Panc1 (cell line): Measurements from ENCODE around the gene BUD31. TPM values are rescaled to one million over a fixed set of nuclear protein-coding genes. Genes with fewer than 3 reads are reported as not detected.
"Not testable (repeated sequence)": the region's sequence is repeated elsewhere in the genome, so short reads cannot be mapped to it uniquely, and the experiment has no call there.

Experiments
- ATAC-seq: fragments of 200-7000 bp; cut with Tn5 transposase; 2 replicates; pipeline ENCODE4 v1.9.1; 2020; ENCODE audit warnings: mild to moderate bottlenecking, moderate library complexity
- BruUV-seq: library from RNA; stranded (reverse); fragments of 400-500 nt; replicated peaks from 2 replicates; lab custom pipeline; 2021; lab: Mats Ljungman, UMichigan
- CTCF ChIA-PET: fragments of 300-600 bp; sonication (Branson Sonifier 250); formaldehyde crosslinking; loops from one replicate; lab custom pipeline; 2022; ENCODE audit warnings: antibody characterized with exemption; lab: Charles Lee
- POLR2A ChIA-PET: fragments of 300-600 bp; sonication (Branson Sonifier 250); formaldehyde crosslinking; loops from one replicate; lab custom pipeline; 2022; ENCODE audit warnings: antibody characterized with exemption; lab: Charles Lee
- DNase-seq: peaks from one replicate; pipeline ENCODE4 v3.0.0-alpha.2; 2010; ENCODE audit warnings: low read depth, low spot score
- H3K27ac ChIP-seq: 2 replicates; pipeline ENCODE4 v1.5.1; 2011; ENCODE audit warnings: mild to moderate bottlenecking, low read length, inconsistent platforms
- H3K27me3 ChIP-seq: fragments of 200-500 bp; sonication (Bioruptor generic); 2 replicates; pipeline ENCODE4 v1.6.0; 2014; ENCODE audit warnings: low read length, inconsistent platforms; ENCODE audit not compliant: control insufficient read depth, insufficient read depth
- H3K36me3 ChIP-seq: fragments of 200-500 bp; sonication (Bioruptor generic); 2 replicates; pipeline ENCODE4 v1.5.1; 2014; ENCODE audit warnings: inconsistent platforms, mild to moderate bottlenecking, low read length, moderate library complexity; ENCODE audit not compliant: control insufficient read depth, insufficient read depth
- H3K4me1 ChIP-seq: 2 replicates; pipeline ENCODE4 v1.5.1; 2011; ENCODE audit warnings: inconsistent platforms, mild to moderate bottlenecking, low read length, moderate library complexity; ENCODE audit not compliant: control insufficient read depth, insufficient read depth
- H3K4me3 ChIP-seq, 2 experiments: 2 replicates each; pipeline ENCODE4 v1.5.1; 2011 to 2012; ENCODE audit warnings: low read depth in 2 of 2, low read length in 2 of 2, mild to moderate bottlenecking in 2 of 2, inconsistent platforms in 1 of 2, moderate library complexity in 1 of 2
- H3K9me3 ChIP-seq: fragments of 200-500 bp; sonication (Bioruptor generic); 2 replicates; pipeline ENCODE4 v1.5.1; 2014; ENCODE audit warnings: low read depth, mild to moderate bottlenecking, inconsistent platforms, low read length, moderate library complexity; ENCODE audit not compliant: control insufficient read depth, insufficient read depth
- POLR2AphosphoS5 ChIP-seq: IDR thresholded peaks from 2 replicates; pipeline ENCODE4 v1.6.1; 2012; ENCODE audit warnings: mild to moderate bottlenecking, low read depth, low read length, moderate library complexity
- SIN3A ChIP-seq: IDR thresholded peaks from 2 replicates; pipeline ENCODE4 v1.6.1; 2012; ENCODE audit warnings: low read depth, mild to moderate bottlenecking, low read length, moderate library complexity, borderline replicate concordance; ENCODE audit not compliant: insufficient read depth
- TCF7L2 ChIP-seq: IDR thresholded peaks from 2 replicates; pipeline ENCODE4 v1.6.1; 2011; ENCODE audit warnings: mild to moderate bottlenecking, low read depth, low read length, inconsistent platforms
- in situ Hi-C: cut with HindIII; loops from 2 replicates; pipeline ENCODE4 v1.10.0; 2016; ENCODE audit warnings: low sequenced_read_pairs, low pct_unique_long_range_greater_than_20kb
- intact Hi-C: fragments of 100-400 bp; cut with micrococcal nuclease; formaldehyde crosslinking; loops from one replicate; pipeline ENCODE4 v1.10.0; 2022; ENCODE audit not compliant: unreplicated experiment
- total RNA-seq: library from RNA; stranded (reverse); gene quantifications from one replicate; pipeline ENCODE4 v1.2.1, GENCODE V29; 2021; ENCODE audit not compliant: unreplicated experiment
- TF ChIP-seq, protein P1 (sequence below): fragments of 450-650 bp; IDR thresholded peaks from 2 replicates; pipeline ENCODE4 v1.5.1; 2017; ENCODE audit warnings: mild to moderate bottlenecking
- TF ChIP-seq, protein P2 (sequence below), 2 experiments: IDR thresholded peaks; 2 replicates each; pipeline ENCODE4 v1.6.1; 2011 to 2012; ENCODE audit warnings: low read depth in 2 of 2, control low read depth in 1 of 2, low read length in 1 of 2, mild to moderate bottlenecking in 1 of 2, moderate library complexity in 1 of 2; ENCODE audit not compliant: insufficient read depth in 1 of 2

The BUD31 gene
- total RNA-seq, 1 experiment from 2014 or later, result 179 TPM

- peaks cover 12% of the 10 kb centered on the region for H3K4me1 ChIP-seq
- no peak overlapping the region for H3K4me3 ChIP-seq
- no peaks in the 10 kb centered on the region for H3K9me3 ChIP-seq
- POLR2A ChIA-PET, result interaction anchor here (0.6 kb wide), 1 partner anchor 31 kb away, joined by 16 read pairs; no protein-coding TSS in a partner anchor
- CTCF ChIA-PET, result no interaction called here
- DNase-seq (no peak), ATAC-seq (no peak)
- H3K27ac ChIP-seq, result no peak overlapping the region
- TF ChIP-seq, protein P1, sequence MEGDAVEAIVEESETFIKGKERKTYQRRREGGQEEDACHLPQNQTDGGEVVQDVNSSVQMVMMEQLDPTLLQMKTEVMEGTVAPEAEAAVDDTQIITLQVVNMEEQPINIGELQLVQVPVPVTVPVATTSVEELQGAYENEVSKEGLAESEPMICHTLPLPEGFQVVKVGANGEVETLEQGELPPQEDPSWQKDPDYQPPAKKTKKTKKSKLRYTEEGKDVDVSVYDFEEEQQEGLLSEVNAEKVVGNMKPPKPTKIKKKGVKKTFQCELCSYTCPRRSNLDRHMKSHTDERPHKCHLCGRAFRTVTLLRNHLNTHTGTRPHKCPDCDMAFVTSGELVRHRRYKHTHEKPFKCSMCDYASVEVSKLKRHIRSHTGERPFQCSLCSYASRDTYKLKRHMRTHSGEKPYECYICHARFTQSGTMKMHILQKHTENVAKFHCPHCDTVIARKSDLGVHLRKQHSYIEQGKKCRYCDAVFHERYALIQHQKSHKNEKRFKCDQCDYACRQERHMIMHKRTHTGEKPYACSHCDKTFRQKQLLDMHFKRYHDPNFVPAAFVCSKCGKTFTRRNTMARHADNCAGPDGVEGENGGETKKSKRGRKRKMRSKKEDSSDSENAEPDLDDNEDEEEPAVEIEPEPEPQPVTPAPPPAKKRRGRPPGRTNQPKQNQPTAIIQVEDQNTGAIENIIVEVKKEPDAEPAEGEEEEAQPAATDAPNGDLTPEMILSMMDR, result no peak
- TF ChIP-seq SIN3A (no peak), TCF7L2 (no peak), POLR2AphosphoS5 (no peak)
- intact Hi-C loops, result no loop called here
- no TSS peak for BruUV-seq
- no peaks in the 10 kb centered on the region for H3K27me3 ChIP-seq
- H3K36me3 ChIP-seq, result peaks cover 2% of the 10 kb centered on the region; the same call in 1 of the 2 replicates
- in situ Hi-C loops, result no loop called here
Measured at GRCh38 chr7:99385564-99385963, 23.2 kb upstream of the BUD31 start.

DNA sequence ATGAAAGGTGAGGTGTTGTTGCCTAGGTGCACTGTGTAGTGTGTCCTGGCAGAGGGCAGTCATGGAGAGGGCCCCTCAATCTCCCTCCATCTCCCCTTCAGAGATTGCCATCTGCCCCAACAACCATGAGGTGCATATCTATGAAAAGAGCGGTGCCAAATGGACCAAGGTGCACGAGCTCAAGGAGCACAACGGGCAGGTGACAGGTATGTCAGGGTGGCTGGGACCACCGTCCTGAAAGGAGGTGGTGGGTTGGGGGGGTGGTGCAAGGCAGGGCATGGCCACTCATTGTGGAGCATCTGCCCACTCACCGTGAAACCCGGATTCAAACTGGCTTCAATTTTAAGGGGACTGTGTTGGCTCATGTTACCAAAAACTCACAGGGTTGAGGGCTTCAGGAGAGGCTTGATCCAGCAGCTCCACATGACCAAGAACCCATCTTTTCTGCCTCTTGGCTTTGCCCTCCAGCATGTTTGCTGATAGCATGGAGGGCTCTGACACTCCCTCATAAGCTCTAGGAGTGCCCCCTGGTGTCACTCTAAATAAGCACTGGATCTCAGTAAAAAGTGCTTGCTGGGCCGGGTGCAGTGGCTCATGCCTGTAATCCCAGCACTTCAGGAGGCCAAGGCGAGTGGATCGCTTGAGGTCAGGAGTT, 22.1 kb upstream of the BUD31 start:
- peak; percentile 51; the same call in 1 of the 2 replicates for TF ChIP-seq POLR2AphosphoS5
- TF ChIP-seq, protein P2, sequence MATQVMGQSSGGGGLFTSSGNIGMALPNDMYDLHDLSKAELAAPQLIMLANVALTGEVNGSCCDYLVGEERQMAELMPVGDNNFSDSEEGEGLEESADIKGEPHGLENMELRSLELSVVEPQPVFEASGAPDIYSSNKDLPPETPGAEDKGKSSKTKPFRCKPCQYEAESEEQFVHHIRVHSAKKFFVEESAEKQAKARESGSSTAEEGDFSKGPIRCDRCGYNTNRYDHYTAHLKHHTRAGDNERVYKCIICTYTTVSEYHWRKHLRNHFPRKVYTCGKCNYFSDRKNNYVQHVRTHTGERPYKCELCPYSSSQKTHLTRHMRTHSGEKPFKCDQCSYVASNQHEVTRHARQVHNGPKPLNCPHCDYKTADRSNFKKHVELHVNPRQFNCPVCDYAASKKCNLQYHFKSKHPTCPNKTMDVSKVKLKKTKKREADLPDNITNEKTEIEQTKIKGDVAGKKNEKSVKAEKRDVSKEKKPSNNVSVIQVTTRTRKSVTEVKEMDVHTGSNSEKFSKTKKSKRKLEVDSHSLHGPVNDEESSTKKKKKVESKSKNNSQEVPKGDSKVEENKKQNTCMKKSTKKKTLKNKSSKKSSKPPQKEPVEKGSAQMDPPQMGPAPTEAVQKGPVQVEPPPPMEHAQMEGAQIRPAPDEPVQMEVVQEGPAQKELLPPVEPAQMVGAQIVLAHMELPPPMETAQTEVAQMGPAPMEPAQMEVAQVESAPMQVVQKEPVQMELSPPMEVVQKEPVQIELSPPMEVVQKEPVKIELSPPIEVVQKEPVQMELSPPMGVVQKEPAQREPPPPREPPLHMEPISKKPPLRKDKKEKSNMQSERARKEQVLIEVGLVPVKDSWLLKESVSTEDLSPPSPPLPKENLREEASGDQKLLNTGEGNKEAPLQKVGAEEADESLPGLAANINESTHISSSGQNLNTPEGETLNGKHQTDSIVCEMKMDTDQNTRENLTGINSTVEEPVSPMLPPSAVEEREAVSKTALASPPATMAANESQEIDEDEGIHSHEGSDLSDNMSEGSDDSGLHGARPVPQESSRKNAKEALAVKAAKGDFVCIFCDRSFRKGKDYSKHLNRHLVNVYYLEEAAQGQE (IDR thresholded peaks at IDR 0.05; ENCODE audit: insufficient read depth in 1 of 2, low read depth in 2 of 2, low read length in 1 of 2), result no peak
- Histone ChIP-seq H3K36me3 (peaks cover 2% of the 10 kb centered on the region; the same call in 1 of the 2 replicates), H3K27me3 (no peaks in the 10 kb centered on the region), H3K9me3 (no peaks in the 10 kb centered on the region), H3K4me3 (no peak overlapping the region), H3K27ac (no peak overlapping the region), H3K4me1 (0 out of 2 replicates have a peak, but pooled peaks cover 1% of the 10 kb centered on the region)
- BruUV-seq, result no TSS peak
- in situ Hi-C loops, result no loop called here
- DNase-seq, result no peak
- ChIA-PET CTCF (interaction anchor here (1.3 kb wide), 1 partner anchor 22 kb away, joined by 4 read pairs; no protein-coding TSS in a partner anchor), POLR2A (no interaction called here)
- ATAC-seq, result peak; percentile 51
- intact Hi-C loops, result no loop called here

DNA sequence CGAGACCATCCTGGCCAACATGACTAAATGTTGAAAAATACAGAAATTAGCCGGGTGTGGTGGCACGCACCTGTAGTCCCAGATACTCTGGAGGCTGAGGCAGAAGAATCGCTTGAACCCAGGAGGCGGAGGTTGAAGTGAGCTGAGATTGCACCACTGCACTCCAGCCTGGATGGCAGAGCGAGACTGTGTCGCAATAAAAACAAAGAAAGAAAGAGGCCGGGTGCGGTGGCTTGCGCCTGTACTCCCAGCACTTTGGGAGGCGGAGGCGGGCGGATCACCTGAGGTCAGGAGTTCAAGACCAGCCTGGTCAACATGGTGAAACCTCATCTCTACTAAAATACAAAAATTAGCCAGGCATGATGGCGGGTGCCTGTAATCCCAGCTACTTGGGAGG, 21.5 kb upstream of the BUD31 start:
- H3K36me3 ChIP-seq, H3K27me3 ChIP-seq, intact Hi-C loops, BruUV-seq, ATAC-seq, H3K27ac ChIP-seq, H3K9me3 ChIP-seq, DNase-seq, in situ Hi-C loops, POLR2A ChIA-PET, H3K4me1 ChIP-seq, H3K4me3 ChIP-seq: not testable (repeated sequence)
- CTCF ChIA-PET, result interaction anchor here (1.3 kb wide), 1 partner anchor 22 kb away, joined by 4 read pairs; no protein-coding TSS in a partner anchor
